ENCODE measurements around the gene DNAAF5.

DNAAF5 gene

DNA sequence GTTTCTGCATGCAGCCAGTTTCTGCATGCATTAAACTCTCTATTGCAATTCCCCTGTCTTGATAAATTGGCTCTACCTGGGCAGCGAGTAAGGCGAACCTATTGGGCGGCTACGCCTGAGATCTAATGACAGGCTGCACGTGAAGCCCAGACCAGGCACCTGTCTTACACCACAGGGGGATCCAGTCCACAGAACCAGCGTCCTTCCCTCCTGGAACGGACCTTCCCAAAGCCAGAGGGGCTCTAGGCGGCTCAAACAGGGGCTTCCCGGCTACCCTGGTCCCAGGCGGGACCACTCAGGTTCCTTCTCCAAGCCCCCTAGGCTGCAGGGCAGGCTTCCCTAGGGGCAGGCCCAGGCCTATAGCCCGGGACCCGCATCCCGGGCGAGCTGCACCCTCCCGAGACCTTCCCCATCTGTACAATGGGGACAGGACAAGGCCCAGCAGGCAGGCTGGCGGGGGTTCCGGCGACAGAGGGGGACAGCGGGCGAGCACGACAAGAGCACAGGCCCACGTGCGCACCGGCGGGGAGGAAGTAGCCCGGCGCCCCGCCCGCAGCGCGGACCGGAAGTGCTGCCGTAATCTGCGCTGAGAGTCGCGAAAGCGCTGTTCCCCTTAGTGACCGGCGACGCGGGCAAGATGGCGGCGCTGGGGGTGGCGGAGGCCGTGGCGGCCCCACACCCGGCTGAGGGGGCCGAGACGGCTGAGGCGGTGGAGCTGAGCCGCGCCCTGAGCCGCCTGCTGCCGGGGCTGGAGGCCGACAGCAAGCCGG is at the start of gene DNAAF5:
Gene DNAAF5, plus strand, starts transcription at position 616 of the 770 bp plus-strand sequence. Its CDS starts 22 bp downstream, at position 638.
- DNase-seq = peak; percentile 91 to 95

DNA sequence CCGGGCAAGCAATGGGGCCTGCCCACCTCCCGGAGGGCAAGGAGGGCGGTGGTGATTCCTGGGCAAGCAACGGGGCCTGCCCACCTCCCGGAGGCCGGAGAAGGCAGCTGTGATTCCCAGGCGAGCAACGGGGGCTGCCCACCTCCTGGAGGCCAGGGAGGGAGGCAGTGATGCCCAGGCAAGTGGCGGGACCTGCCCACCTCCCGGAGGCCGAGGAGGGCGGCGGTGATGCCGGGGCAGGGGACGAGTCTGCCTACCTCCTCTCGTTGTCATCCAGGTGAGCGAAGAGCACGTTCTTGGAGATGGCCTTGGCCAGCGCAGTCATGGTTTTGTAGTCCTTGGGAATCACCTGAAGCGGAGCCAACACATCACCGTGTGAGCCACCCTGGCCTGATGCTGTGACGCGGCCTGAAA is 49.5 kb upstream of the DNAAF5 start:
- no peak for DNase-seq

DNA sequence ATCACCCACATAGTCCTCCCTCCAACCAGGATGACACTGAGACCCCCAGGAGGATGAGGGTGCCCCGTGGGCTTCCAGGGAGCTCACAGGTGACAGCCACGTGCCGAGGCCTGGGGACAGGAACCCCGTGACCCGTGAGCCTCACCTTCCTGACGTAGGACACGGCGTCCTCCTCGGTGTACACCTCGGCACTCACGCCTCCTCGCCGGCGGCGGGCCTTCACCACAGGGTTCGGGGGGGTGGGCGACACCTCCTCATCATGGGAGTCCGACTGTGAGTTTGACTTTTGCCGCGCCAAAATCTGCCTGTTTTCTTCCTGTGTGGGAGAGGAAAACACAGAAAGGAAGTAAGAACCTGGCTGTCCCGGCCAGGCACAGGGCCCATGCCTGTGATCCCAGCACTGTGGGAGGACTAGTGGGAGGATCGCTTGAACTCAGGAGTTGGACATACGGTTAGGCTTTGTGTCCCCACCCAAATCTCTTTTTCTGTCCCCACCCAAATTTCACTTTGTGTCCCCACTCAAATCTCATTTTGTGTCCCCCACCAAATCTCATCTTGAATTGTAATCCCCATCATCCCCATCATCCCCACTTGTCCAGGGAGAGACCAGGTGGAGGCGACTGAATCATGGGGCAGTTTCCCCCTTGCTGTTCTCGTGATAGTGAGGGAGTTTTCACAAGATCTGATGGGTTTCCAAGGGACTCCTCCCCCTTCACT is 45.9 kb upstream of the DNAAF5 start:
- no peak for DNase-seq

- no peak for DNase-seq
Measured at GRCh38 chr7:681551-682307, 44.8 kb upstream of the DNAAF5 start.

DNA sequence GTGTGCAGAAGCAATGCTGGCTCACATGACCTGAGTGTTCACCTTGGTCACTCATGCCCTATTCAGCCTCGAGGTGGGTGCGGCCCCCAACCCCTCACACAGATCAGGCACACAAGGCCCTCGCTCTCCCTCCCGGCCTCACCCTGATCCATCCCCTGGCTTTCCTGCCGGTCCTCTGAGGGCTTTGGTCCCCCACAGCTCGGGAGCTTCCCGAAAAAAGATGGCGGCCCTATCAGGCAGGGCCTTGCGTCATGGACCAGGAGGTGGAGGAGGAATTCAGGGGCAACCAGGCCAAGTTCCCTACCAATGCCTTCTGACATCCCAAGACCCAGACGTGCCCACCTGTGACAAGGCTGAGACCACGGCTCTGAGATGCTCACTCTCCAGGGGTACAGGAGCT is 43.7 kb upstream of the DNAAF5 start:
- DNase-seq = no peak

DNA sequence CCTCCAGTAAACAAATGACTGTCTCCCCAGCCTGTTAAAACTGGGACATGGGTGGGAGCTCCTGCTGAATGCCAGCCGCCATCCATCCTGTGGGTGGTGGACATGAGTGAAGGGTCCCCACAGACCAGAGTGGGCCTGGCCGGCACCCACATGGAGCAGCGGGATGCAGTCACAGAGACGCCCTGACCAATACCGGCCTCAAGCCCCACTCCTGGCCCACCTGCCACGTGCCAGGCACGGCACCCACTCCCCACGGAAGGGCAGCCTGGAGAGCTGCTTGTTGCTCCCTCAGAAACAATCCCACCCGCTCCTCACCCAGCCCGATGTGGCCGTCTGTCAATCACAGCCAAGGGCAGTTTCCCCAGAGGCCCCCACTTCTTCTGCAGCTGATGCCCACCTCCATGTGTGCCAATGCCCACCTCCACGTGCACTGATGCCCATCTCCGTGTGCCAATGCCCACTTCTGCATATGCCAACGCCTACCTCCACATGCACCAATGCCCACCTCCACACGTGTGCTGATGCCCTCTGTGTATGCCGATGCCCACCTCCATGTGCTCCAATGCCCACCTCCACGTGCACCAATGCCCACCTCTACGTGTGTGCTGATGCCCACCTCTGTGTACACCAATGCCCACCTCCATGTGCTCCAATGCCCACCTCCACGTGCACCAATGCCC is 42.8 kb upstream of the DNAAF5 start:
- DNase-seq = no peak

DNA sequence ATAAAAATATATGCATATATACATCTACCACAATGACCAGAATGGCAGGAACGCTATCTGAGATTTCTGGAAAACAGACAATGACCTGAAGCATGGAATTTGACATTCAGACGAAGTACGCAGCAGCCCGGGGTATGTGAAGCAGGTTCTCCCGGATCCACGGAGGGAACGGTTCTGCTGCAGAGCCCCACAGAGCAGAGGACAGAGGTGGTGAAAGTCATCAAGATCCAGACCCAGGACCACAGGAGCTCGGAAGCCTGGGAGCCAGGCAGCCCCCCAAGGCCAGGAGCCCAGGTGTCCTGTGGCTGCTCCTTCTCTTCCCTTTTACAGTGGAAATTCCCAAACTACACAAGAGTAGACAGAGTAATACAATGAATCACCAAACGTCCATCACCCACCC is 42.1 kb upstream of the DNAAF5 start:
- no peak for DNase-seq

DNA sequence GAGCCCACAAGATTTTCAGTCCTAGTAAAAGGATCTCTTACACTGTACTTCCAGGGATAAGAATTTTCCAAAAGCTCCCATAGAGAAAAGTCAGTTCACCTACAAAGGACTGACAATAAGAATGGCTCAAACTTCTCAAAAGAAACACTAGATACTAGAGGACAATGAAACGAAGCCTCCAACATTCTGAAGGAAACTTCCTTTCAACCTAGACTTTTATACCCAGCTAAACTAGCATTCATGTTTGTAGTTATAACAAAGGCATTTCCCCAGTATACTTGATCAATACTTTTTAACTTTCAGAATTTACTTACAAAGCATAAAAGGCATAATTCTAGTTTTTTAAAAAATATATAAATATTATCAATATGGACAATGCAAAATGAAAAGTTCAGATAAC is 41.0 kb upstream of the DNAAF5 start:
- no peak for DNase-seq

DNA sequence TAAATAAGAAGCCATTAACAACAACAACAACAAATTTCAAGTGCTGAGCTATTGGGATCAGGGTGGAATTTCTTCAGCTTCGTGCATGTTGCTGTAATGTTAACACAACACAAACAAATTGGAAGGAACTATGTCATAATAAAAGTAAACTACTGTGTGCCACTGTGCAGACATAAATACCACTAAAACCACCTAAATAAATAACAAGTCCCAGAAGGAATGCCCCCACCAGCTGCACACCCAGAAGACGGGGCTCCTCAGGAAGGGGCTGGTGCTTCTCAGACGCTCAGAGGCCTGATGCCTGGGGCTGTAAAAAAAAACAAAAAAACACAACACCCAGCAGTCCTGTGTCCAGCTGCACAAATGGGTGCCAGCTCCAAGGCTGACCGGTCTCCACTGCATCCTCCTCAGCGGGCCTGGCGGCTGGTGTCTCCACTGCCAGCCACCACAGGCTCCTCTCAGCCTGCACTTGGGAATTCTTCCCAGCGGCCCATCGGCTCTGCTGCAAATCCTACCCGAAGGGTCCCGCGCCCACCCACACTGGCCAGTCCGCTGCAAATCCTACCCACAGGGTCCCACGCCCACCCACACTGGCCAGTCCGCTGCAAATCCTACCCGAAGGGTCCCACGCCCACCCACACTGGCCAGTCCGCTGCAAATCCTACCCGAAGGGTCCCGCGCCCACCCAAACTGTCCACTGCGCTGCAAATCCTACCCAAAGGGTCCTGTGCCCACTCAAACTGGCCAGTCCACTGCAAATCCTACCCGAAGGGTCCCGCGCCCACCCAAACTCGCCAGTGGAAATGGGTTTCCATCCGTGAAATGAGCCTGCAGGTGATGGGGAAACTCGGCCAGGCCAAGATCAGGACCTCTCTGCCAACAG is 35.8 kb upstream of the DNAAF5 start:
- DNase-seq = no peak

- no peak for DNase-seq
Measured at GRCh38 chr7:691361-692045, 35.0 kb upstream of the DNAAF5 start.

GRCh38 chr7:693280-693679 is 33.2 kb upstream of the DNAAF5 start:
- DNase-seq = no peak

DNA sequence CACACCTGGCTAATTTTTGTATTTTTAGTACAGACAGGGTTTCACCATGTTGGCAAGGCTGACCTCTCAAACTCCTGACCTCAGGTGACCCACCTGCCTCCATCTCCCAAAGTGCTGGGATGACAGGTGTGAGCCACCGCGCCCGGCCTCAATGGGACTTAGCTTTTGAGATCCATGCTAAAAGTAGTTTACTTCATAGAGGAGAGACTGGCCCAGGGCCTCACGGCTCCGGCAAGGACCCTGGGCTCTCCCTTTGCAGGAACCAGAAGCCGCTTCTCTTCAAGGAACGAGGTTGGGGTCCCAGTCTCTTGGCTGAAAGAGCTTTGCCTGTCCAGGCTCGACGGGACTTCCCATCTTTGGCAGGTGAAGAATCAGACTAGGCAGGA is 30.1 kb upstream of the DNAAF5 start:
- DNase-seq = no peak

DNA sequence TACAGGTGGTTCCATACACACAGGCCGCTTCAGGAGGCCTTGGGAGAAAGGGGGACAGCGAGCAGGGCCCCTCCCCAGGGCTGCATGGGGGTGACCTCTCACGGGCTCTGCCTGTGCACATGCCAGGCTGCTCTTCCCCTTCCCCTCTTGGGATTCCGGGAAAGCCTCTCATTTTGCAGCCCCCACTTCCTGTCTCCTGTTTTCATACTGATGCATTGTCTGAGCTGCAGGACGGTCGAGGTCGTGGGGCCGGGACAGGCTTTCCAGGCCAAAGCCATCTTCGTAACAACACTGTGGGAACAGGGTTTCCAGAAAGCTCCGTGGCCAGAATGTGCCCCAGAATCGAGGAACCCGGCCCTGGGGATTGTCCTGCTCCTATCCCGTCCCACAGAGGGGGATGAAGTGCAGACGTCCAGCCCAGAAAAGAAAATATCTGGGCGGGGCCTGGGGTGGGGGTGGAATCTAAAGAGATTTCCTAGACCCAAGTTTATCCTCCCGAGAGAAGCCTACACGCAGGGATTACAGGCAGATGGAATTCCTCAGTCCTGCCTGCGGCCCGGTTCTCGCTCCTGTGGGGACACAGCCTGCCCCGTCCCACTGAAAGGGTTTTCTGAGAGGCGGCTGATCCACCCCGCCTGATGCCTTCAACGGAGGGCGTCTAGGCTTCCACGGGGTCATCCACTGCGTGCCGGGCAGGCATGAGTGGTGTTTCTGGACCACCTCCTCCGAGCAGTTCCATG is 29.5 kb upstream of the DNAAF5 start:
- no peak for DNase-seq

- DNase-seq = no peak
Measured at GRCh38 chr7:698515-699475, 27.7 kb upstream of the DNAAF5 start.

DNA sequence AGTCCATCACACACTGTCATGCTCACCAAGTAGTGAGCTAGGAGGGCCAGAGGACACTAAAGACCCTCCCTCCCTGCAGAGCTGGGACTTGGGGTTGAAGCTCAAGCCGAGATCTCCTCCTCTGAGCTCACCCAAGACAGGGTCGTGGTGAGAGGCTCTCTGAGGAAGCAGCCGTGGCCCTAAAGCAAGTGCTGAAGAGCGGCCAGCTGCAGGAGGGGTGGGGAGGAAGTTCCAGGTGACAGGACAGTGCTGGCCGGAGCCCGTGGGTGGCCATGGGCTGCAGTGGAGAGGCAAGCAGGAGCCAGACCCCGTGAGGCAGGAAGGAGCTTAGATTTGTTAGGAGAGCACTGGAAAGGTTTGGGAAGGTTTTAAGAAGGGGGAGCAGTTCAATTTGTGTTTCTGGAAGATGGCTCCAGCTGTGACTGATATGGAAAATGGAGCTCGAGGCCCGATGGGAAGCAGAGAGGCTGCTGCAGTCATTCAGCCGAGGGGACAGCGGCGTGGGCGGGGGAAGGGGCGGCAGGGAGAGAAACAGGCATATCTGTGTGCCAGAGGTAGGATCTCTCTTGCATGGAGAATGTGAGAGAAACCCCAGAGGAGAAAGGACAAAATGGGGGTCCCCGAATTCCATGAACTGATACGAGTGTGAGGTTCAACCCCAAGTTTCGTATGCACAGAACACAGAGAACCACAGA is 26.9 kb upstream of the DNAAF5 start:
- DNase-seq = no peak

DNA sequence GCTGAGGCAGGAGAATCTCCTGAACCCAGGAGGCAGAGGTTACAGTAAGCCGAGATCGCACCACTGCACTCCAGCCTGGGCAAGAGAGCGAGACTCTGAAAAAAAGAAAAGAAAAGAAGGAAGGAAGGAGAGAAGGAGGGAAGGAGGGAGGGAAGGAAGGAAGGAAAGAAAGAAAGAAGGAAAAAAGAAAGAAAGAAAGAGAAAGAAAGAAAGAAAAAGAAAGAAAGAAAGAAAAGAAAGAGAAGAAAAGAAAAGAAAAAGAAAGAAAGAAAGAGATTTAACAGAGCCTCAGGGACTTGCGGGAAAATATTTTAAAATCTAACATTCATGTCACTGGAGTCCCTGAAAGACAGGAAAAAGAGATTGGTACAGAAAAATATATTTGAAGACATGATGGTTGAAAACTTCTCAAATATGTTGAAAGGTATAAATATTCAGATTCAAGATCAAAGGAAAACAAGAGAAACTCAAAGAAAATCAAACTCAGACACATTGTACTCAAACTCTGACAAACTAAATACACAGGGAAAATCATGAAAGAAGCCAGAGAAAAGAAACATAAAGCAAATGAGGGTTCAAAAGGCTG is 25.3 kb upstream of the DNAAF5 start:
- no peak for DNase-seq

- DNase-seq = no peak
Measured at GRCh38 chr7:703049-703448, 23.4 kb upstream of the DNAAF5 start.

DNA sequence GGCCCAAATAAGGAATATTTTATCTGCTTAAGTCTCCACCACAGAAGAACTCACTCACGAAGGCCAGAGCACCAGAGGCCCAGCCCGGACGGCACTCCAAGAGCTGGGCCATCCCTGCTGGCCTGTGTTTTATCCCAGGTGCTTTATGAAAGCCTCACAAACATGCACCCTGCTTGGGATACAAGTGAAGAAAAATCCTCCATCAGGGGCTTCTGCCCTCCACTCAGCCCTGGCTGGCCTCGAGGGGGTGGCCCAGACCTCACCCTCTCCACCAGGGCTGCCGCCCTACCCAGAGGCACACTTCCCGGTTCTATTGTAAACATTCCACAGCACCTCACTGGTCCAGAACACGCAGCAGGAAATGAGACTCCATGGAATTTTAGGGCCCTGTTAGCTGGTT is 19.8 kb upstream of the DNAAF5 start:
- DNase-seq = no peak
